Caco-2 (cell line): Measurements from ENCODE around the gene GNB5. TPM values are rescaled to one million over a fixed set of nuclear protein-coding genes. Genes with fewer than 3 reads are reported as not detected.
A peak's percentile ranks its signal among the peaks of the same experiment; 100 is the strongest.

Source experiments
- BruUV-seq: library from RNA; stranded (reverse); fragments of 400-500 nt; replicated peaks from 2 replicates; lab custom pipeline; 2021; lab: Mats Ljungman, UMichigan
- CTCF ChIA-PET: fragments of 300-600 bp; sonication (Branson Sonifier 250); formaldehyde crosslinking; loops from one replicate; lab custom pipeline; 2022; ENCODE audit warnings: antibody characterized with exemption; lab: Charles Lee
- POLR2A ChIA-PET: fragments of 300-600 bp; sonication (Branson Sonifier 250); formaldehyde crosslinking; loops from one replicate; lab custom pipeline; 2022; ENCODE audit warnings: antibody characterized with exemption; lab: Charles Lee
- DNase-seq, 2 experiments: peaks; one replicate each; pipeline versions ENCODE4 v3.0.0 to v3.0.0-alpha.2; 2020 to 2022
- H3K27me3 ChIP-seq: replicated peaks from 2 replicates; pipeline ENCODE4 v1.6.0; 2011; ENCODE audit warnings: low read length; ENCODE audit not compliant: control insufficient read depth, insufficient read depth
- H3K36me3 ChIP-seq: 2 replicates; pipeline ENCODE4 v1.5.1; 2011; ENCODE audit warnings: low read length; ENCODE audit not compliant: control insufficient read depth, insufficient read depth
- H3K4me1 ChIP-seq: fragments of 250-450 bp; sonication (Bioruptor Pico); 2 replicates; pipeline ENCODE4 v1.5.1; 2020; ENCODE audit warnings: mild to moderate bottlenecking
- H3K4me3 ChIP-seq: 2 replicates; pipeline ENCODE4 v1.5.1; 2011; ENCODE audit warnings: low read depth, mild to moderate bottlenecking, control low read depth, low read length
- H3K9me3 ChIP-seq: fragments of 250-450 bp; sonication (Bioruptor Pico); 2 replicates; pipeline ENCODE4 v1.5.1; 2020; ENCODE audit warnings: mild to moderate bottlenecking, moderate library complexity
- H3K27ac Mint-ChIP-seq: one replicate; pipeline ENCODE4 v1.8.0; 2022; ENCODE audit warnings: mixed read lengths; ENCODE audit not compliant: unreplicated experiment
- H3K27me3 Mint-ChIP-seq: one replicate; pipeline ENCODE4 v1.8.0; 2022; ENCODE audit warnings: mixed read lengths; ENCODE audit not compliant: insufficient read depth, unreplicated experiment
- H3K36me3 Mint-ChIP-seq: one replicate; pipeline ENCODE4 v1.8.0; 2022; ENCODE audit warnings: mild to moderate bottlenecking, mixed read lengths; ENCODE audit not compliant: insufficient read depth, unreplicated experiment
- H3K4me1 Mint-ChIP-seq: one replicate; pipeline ENCODE4 v1.8.0; 2022; ENCODE audit warnings: low read depth, mixed read lengths; ENCODE audit not compliant: unreplicated experiment
- H3K4me3 Mint-ChIP-seq: one replicate; pipeline ENCODE4 v1.8.0; 2022; ENCODE audit warnings: mild to moderate bottlenecking, moderate library complexity, mixed read lengths; ENCODE audit not compliant: unreplicated experiment
- H3K9me3 Mint-ChIP-seq: one replicate; pipeline ENCODE4 v1.8.0; 2022; ENCODE audit warnings: mixed read lengths; ENCODE audit not compliant: unreplicated experiment
- intact Hi-C: fragments of 100-400 bp; cut with micrococcal nuclease; formaldehyde crosslinking; loops from one replicate; pipeline ENCODE4 v1.10.0; 2022; ENCODE audit not compliant: unreplicated experiment
- total RNA-seq: library from RNA; stranded (reverse); gene quantifications from 2 replicates; pipeline ENCODE4 v1.2.3, GENCODE V29; 2022
- TF ChIP-seq, protein P1 (sequence below), 2 experiments: fragments of 200-600 bp in 1 of 2; IDR thresholded peaks; 1 replicate in 1 of 2; 2 replicates in 1 of 2; pipeline versions ENCODE4 v1.5.1 to v1.8.0; 2011 to 2022; ENCODE audit warnings: antibody characterized with exemption in 1 of 2, control low read depth in 1 of 2, inconsistent platforms in 1 of 2, low read depth in 1 of 2, low read length in 1 of 2, mild to moderate bottlenecking in 1 of 2, moderate library complexity in 1 of 2; ENCODE audit not compliant: insufficient read depth in 1 of 2, severe bottlenecking in 1 of 2, unreplicated experiment in 1 of 2

The GNB5 gene
- total RNA-seq, 1 experiment from 2014 or later, result 23.2 TPM

DNA sequence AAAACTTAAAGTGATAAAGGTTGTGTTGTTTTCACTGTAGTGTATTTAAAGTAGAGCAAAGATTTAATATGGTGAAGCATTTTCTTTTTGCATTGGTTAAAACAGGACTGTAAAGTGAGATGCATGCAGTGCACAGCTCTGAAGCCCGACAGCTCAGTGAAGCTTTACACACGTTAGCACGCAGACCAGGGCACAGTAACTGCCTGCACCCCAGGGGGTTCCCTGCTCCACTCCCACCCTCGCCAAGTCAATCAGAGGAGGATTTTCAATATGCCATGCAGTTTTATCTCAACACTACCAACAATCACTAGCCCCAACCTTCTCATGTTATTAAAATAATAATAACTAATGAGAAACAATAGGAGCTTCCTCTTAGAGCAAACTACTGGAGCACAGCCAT lies 50.5 kb downstream of the GNB5 start:
- DNase-seq, result no peak
- H3K36me3 ChIP-seq, result no peaks in the 10 kb centered on the region
- H3K27me3 Mint-ChIP-seq, result no peaks in the 10 kb centered on the region
- H3K4me1 Mint-ChIP-seq, result peaks cover 9% of the 10 kb centered on the region
- no peak overlapping the region for H3K4me3 Mint-ChIP-seq
- no TSS peak for BruUV-seq
- ChIA-PET POLR2A (no interaction called here), CTCF (no interaction called here)
- H3K36me3 Mint-ChIP-seq, result peaks cover 7% of the 10 kb centered on the region
- H3K9me3 ChIP-seq, result no peaks in the 10 kb centered on the region
- no peaks in the 10 kb centered on the region for H3K27me3 ChIP-seq
- intact Hi-C loops, result loop anchor here (1.0 kb wide), 1 partner anchor 158 kb away; no protein-coding TSS in a partner anchor
- no peak overlapping the region for H3K27ac Mint-ChIP-seq
- TF ChIP-seq, protein P1, sequence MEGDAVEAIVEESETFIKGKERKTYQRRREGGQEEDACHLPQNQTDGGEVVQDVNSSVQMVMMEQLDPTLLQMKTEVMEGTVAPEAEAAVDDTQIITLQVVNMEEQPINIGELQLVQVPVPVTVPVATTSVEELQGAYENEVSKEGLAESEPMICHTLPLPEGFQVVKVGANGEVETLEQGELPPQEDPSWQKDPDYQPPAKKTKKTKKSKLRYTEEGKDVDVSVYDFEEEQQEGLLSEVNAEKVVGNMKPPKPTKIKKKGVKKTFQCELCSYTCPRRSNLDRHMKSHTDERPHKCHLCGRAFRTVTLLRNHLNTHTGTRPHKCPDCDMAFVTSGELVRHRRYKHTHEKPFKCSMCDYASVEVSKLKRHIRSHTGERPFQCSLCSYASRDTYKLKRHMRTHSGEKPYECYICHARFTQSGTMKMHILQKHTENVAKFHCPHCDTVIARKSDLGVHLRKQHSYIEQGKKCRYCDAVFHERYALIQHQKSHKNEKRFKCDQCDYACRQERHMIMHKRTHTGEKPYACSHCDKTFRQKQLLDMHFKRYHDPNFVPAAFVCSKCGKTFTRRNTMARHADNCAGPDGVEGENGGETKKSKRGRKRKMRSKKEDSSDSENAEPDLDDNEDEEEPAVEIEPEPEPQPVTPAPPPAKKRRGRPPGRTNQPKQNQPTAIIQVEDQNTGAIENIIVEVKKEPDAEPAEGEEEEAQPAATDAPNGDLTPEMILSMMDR (IDR thresholded peaks at IDR 0.05; ENCODE audit: insufficient read depth in 1 of 2, low read depth in 1 of 2, low read length in 1 of 2, severe bottlenecking in 1 of 2, unreplicated experiment in 1 of 2), result no peak
- H3K4me1 ChIP-seq, result peaks cover 8% of the 10 kb centered on the region
- H3K9me3 Mint-ChIP-seq, result no peaks in the 10 kb centered on the region
- H3K4me3 ChIP-seq, result no peak overlapping the region

DNA sequence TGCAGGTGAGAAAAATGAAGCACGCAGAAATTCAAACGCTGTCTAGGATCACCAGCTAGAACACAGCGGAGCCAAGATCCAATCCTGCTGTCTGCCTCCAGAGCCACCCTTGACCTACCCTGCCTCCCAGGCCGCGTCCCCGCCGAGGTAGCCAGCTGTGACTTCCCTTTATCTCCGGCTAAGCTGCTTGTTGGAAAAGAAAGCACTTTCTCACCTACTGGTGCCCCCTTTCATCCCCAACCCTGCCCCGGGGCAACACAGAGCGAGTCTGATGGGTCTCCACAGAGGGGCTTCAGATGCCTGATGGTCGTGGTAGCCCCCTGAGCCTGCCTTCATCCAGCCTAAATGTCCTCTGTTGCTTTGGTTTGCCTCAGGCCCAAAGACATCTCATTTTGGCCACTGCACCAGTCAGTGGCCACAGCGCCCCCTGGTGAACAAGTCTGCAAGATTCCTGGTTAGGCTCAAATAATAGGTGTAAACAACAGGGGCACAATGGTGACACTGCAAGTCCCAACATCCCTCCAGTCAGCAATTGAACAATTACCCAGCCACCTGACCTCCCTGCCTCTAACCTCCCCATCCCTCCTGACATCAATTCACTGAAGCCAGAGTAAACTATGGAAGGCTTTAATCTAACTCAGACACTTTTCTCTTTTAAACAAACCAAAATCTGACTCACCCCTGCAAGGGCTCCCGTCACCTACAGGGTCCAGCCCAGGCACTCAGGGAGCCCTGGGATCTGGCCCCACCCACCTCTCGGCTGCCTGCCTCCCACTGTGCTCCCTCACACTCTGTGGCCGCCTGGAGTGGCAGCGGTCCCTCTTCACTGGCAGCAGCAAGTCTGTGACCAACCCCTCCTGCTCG lies 51.4 kb downstream of the GNB5 start:
- Histone ChIP-seq H3K9me3 (no peaks in the 10 kb centered on the region), H3K27me3 (no peaks in the 10 kb centered on the region), H3K36me3 (no peaks in the 10 kb centered on the region), H3K4me3 (no peak overlapping the region), H3K4me1 (peaks cover 8% of the 10 kb centered on the region)
- TF ChIP-seq, protein P1 (IDR thresholded peaks at IDR 0.05; ENCODE audit: insufficient read depth in 1 of 2, low read depth in 1 of 2, low read length in 1 of 2, severe bottlenecking in 1 of 2, unreplicated experiment in 1 of 2), result peak; percentile 77 to 86
- Mint-ChIP-seq H3K4me1 (peaks cover 9% of the 10 kb centered on the region), H3K4me3 (no peak overlapping the region), H3K27ac (no peak overlapping the region), H3K36me3 (peaks cover 7% of the 10 kb centered on the region), H3K27me3 (no peaks in the 10 kb centered on the region), H3K9me3 (no peaks in the 10 kb centered on the region)
- ChIA-PET POLR2A (no interaction called here), CTCF (interaction anchor here (0.6 to 1.2 kb wide), 2 partner anchors 39 to 1880 kb away, joined by 4 read pairs; no protein-coding TSS in a partner anchor)
- BruUV-seq, result no TSS peak
- DNase-seq, result peak; percentile 62 to 72
- intact Hi-C loops, result loop anchor here (1.0 kb wide), 1 partner anchor 158 kb away; no protein-coding TSS in a partner anchor

DNA sequence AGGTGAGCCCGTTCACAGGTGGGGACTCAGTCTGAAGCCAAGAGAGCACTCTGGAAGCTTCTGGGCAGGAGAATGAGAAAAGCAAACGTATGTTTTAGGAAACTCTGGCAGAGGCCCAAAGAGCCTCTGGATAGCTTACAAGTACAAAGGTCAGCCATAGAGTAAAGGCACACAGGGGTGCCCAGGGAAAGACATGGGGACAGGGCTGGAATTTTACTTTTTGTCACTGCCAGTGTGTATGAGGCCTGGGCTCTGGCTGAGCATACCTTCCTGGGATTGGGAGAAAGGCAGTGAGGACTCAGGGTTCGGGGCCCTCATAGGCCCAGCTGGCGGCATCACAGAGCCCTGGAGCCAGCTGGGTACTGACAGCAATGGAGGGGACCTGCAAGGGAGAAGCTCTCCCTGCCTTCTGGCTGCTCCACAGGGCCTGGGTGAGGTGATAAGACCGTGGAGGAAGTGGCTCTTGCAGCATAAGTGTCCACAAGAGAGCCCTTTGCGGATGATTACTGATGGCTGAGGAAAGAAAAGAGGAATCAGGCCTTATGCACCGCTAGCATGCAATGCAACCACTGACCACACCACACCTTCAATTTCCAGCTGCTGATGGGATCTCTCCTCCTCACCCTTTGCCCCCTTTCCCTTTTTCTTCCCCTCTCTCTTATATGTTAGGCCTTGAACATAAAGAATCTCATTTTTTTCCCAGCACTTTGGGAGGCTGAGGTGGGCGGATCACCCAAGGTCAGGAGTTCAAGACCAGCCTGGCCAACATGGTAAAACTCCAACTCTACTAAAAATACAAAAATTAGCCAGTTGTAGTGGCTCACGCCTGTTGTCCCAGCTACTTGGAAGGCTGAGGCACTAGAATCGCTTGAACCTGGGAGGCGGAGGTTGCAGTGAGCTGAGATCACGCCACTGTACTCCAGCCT lies 53.5 kb downstream of the GNB5 start:
- H3K27me3 Mint-ChIP-seq, result no peaks in the 10 kb centered on the region

More for the DNA sequence above, 53.5 kb downstream of the GNB5 start:
- H3K4me3 ChIP-seq, result no peak overlapping the region
- H3K36me3 ChIP-seq, result no peaks in the 10 kb centered on the region
- H3K27me3 ChIP-seq, result no peaks in the 10 kb centered on the region
- peaks cover 8% of the 10 kb centered on the region for H3K4me1 ChIP-seq
- ChIA-PET CTCF (interaction anchor here (0.5 to 1.0 kb wide), 2 partner anchors 40 to 71 kb away, joined by 3 to 4 read pairs; no protein-coding TSS in a partner anchor), POLR2A (no interaction called here)
- no peaks in the 10 kb centered on the region for H3K9me3 ChIP-seq
- H3K27ac Mint-ChIP-seq, result no peak overlapping the region
- no peak overlapping the region for H3K4me3 Mint-ChIP-seq
- intact Hi-C loops, result no loop called here
- TF ChIP-seq, protein P1 (IDR thresholded peaks at IDR 0.05; ENCODE audit: insufficient read depth in 1 of 2, low read depth in 1 of 2, low read length in 1 of 2, severe bottlenecking in 1 of 2, unreplicated experiment in 1 of 2), result no peak
- no peaks in the 10 kb centered on the region for H3K9me3 Mint-ChIP-seq
- no peaks in the 10 kb centered on the region for H3K36me3 Mint-ChIP-seq
- DNase-seq, result no peak
- BruUV-seq, result no TSS peak
- H3K4me1 Mint-ChIP-seq, result peaks cover 9% of the 10 kb centered on the region
